Breast epithelium (tissue), 3 donors: ENCODE data around the gene CLIP1.
"Not testable (repeated sequence)": the region's sequence is repeated elsewhere in the genome, so short reads cannot be mapped to it uniquely, and the experiment has no call there.

Source experiments
- POLR2A ChIP-seq: fragments of 450-650 bp; IDR thresholded peaks from one replicate; pipeline ENCODE4 v1.6.1; 2016; ENCODE audit warnings: antibody characterized with exemption, mild to moderate bottlenecking, moderate library complexity
- POLR2AphosphoS5 ChIP-seq, 3 donors: sonication (generic); formaldehyde crosslinking; IDR thresholded peaks; one replicate each; pipeline ENCODE4 v1.6.1; 2017; ENCODE audit warnings: antibody characterized with exemption in 3 of 3
- TF ChIP-seq, protein P1 (sequence below), 3 donors: fragments of 450-650 bp; IDR thresholded peaks; one replicate each; pipeline ENCODE4 v1.5.1; 2016 to 2017; ENCODE audit warnings: antibody characterized with exemption in 3 of 3, mild to moderate bottlenecking in 3 of 3, moderate library complexity in 3 of 3

- TF ChIP-seq, protein P1, sequence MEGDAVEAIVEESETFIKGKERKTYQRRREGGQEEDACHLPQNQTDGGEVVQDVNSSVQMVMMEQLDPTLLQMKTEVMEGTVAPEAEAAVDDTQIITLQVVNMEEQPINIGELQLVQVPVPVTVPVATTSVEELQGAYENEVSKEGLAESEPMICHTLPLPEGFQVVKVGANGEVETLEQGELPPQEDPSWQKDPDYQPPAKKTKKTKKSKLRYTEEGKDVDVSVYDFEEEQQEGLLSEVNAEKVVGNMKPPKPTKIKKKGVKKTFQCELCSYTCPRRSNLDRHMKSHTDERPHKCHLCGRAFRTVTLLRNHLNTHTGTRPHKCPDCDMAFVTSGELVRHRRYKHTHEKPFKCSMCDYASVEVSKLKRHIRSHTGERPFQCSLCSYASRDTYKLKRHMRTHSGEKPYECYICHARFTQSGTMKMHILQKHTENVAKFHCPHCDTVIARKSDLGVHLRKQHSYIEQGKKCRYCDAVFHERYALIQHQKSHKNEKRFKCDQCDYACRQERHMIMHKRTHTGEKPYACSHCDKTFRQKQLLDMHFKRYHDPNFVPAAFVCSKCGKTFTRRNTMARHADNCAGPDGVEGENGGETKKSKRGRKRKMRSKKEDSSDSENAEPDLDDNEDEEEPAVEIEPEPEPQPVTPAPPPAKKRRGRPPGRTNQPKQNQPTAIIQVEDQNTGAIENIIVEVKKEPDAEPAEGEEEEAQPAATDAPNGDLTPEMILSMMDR (IDR thresholded peaks at IDR 0.05): not testable (repeated sequence)
- not testable (repeated sequence) for TF ChIP-seq POLR2AphosphoS5 (IDR thresholded peaks at IDR 0.05); POLR2A
These were observed 23.9 kb upstream of the CLIP1 start for GRCh38 chr12:122446390-122446789.
